HEK293T (cell line): Measurements from ENCODE around the gene ARHGAP29.

Experiments
- BHLHE40 ChIP-seq: fragments of 450-650 bp; IDR thresholded peaks from 2 replicates; pipeline ENCODE4 v1.6.1; 2016; ENCODE audit warnings: mild to moderate bottlenecking, moderate library complexity, borderline replicate concordance
- CTBP1 ChIP-seq: fragments of 450-650 bp; IDR thresholded peaks from 2 replicates; pipeline ENCODE4 v1.6.1; 2016; ENCODE audit warnings: borderline replicate concordance
- ELF4 ChIP-seq: fragments of 450-650 bp; IDR thresholded peaks from 2 replicates; pipeline ENCODE4 v1.6.1; 2017; ENCODE audit warnings: antibody characterized with exemption
- FOXA1 ChIP-seq: fragments of 450-650 bp; IDR thresholded peaks from 2 replicates; pipeline ENCODE4 v1.6.1; 2016; ENCODE audit warnings: mild to moderate bottlenecking
- FOXM1 ChIP-seq: fragments of 450-650 bp; IDR thresholded peaks from 2 replicates; pipeline ENCODE4 v1.6.1; 2017; ENCODE audit warnings: mild to moderate bottlenecking, borderline replicate concordance
- HDGF ChIP-seq: fragments of 450-650 bp; IDR thresholded peaks from 2 replicates; pipeline ENCODE4 v1.6.1; 2017; ENCODE audit warnings: antibody characterized with exemption, borderline replicate concordance
- L3MBTL2 ChIP-seq: fragments of 450-650 bp; conservative IDR thresholded peaks from 2 replicates; pipeline ENCODE4 v1.6.1; 2016; ENCODE audit warnings: mild to moderate bottlenecking
- LEF1 ChIP-seq: fragments of 450-650 bp; IDR thresholded peaks from 2 replicates; pipeline ENCODE4 v1.6.1; 2017; ENCODE audit warnings: mild to moderate bottlenecking, borderline replicate concordance
- NFRKB ChIP-seq: fragments of 450-650 bp; IDR thresholded peaks from 2 replicates; pipeline ENCODE4 v1.6.1; 2016; ENCODE audit warnings: mild to moderate bottlenecking, moderate library complexity
- SP1 ChIP-seq: fragments of 450-650 bp; IDR thresholded peaks from 2 replicates; pipeline ENCODE4 v1.6.1; 2017
- SUZ12 ChIP-seq: fragments of 450-650 bp; IDR thresholded peaks from 2 replicates; pipeline ENCODE4 v1.6.1; 2016; ENCODE audit warnings: mild to moderate bottlenecking
- TARDBP ChIP-seq: fragments of 450-650 bp; IDR thresholded peaks from 2 replicates; pipeline ENCODE4 v1.6.1; 2016
- ZNF384 ChIP-seq: fragments of 450-650 bp; IDR thresholded peaks from 2 replicates; pipeline ENCODE4 v1.6.1; 2016
- TF ChIP-seq, protein P1 (sequence below): fragments of 450-650 bp; IDR thresholded peaks from 2 replicates; pipeline ENCODE4 v1.6.1; 2016

DNA sequence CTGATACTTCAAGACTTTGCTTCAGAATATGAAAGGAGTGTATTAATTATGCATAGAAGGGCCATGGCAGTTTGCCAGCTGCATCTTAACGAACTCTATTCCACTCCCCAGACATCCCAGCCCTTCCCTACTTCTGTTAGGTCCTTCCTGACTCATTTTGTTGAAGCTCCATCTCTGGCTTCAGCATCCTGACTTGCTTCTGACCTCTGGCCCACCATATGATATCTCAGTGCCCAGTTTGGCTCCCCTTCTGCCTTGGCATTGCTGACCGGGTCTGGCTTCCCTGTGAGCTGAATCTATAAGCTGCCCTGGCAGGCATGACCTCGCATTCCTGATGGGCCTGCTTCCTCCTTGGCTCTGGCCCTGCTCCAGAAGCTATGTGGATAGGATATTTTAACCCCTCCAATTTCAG, 27.6 kb upstream of the ARHGAP29 start:
- no peak for TF ChIP-seq ZNF384
- TF ChIP-seq SUZ12 = no peak
- TF ChIP-seq BHLHE40 = no peak
- TF ChIP-seq FOXA1 = no peak
- TF ChIP-seq LEF1 = no peak
- no peak for TF ChIP-seq SP1
- TF ChIP-seq ELF4 = no peak
- no peak for TF ChIP-seq NFRKB
- TF ChIP-seq, protein P1, sequence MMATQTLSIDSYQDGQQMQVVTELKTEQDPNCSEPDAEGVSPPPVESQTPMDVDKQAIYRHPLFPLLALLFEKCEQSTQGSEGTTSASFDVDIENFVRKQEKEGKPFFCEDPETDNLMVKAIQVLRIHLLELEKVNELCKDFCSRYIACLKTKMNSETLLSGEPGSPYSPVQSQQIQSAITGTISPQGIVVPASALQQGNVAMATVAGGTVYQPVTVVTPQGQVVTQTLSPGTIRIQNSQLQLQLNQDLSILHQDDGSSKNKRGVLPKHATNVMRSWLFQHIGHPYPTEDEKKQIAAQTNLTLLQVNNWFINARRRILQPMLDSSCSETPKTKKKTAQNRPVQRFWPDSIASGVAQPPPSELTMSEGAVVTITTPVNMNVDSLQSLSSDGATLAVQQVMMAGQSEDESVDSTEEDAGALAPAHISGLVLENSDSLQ = no peak
- no peak for TF ChIP-seq FOXM1
- no peak for TF ChIP-seq TARDBP
- no peak for TF ChIP-seq CTBP1
- no peak for TF ChIP-seq L3MBTL2
- TF ChIP-seq HDGF = no peak
